Memory B cell (primary cell): ENCODE measurements around the gene DNAH8.

ENCODE experiments used
- ATAC-seq: fragments of 150-1000 bp; cut with Tn5 transposase; 2 replicates; pipeline ENCODE4 v1.10.0; 2021; ENCODE audit warnings: low read depth, mild to moderate bottlenecking, moderate library complexity
- DNase-seq, 2 donors: peaks; one replicate each; pipeline ENCODE4 v3.0.0; 2022; ENCODE audit warnings: low spot score in 2 of 2
- H3K27ac Mint-ChIP-seq: one replicate; pipeline ENCODE4 v1.8.0; 2022; ENCODE audit warnings: mild to moderate bottlenecking, moderate library complexity, mixed read lengths
- H3K27me3 Mint-ChIP-seq: one replicate; pipeline ENCODE4 v1.8.0; 2022; ENCODE audit warnings: mixed read lengths
- H3K36me3 Mint-ChIP-seq: one replicate; pipeline ENCODE4 v1.8.0; 2022; ENCODE audit warnings: mild to moderate bottlenecking, mixed read lengths
- H3K4me1 Mint-ChIP-seq: one replicate; pipeline ENCODE4 v1.8.0; 2022; ENCODE audit warnings: mixed read lengths
- H3K4me3 Mint-ChIP-seq: one replicate; pipeline ENCODE4 v1.8.0; 2022; ENCODE audit warnings: mild to moderate bottlenecking, moderate library complexity, mixed read lengths
- H3K9me3 Mint-ChIP-seq: one replicate; pipeline ENCODE4 v1.8.0; 2022; ENCODE audit warnings: mixed read lengths

Gene DNAH8

DNA sequence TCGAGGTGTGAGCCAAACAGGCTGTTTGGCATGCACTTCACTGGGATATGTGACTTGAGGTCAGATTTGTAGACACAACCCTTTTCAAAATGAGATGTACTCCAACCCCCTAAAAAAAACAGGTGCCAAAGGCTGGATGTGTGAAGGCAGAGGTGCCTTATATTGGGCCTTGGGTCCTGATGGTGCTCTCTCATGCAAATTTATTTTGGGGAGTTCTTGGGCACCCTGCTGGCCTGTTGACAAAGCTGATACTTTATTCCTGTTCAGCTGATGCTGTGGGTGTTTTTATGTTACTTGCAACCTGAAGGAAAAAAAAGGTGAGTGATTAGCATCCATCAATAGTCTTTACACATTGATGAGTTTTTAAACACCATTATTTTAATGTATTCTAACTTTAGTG is 121.5 kb downstream of the DNAH8 start:
- no peak for ATAC-seq
- H3K9me3 Mint-ChIP-seq: no peaks in the 10 kb centered on the region
- H3K27ac Mint-ChIP-seq: no peak overlapping the region
- H3K36me3 Mint-ChIP-seq: no peaks in the 10 kb centered on the region
- no peak overlapping the region for H3K4me3 Mint-ChIP-seq
- H3K4me1 Mint-ChIP-seq: no peaks in the 10 kb centered on the region
- H3K27me3 Mint-ChIP-seq: no peaks in the 10 kb centered on the region
- no peak for DNase-seq

DNA sequence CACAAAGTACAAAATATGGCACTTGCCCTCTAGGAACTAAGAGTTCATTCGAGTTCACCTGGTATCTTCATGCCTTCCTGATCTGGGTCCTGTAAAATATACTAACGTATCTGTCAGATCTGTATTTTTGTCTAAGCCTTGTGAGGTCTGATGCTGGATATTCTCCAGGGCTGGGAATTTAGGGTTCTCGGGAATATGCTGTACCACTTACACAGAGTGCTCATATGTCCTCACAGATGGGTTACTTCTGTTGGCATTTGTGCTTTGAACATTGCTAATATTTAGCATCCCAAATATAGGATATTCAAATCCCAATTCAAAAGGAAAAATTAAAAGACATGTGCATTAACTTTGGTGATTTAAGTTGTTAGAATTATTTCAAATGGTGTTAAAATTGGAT is 122.0 kb downstream of the DNAH8 start:
- Mint-ChIP-seq H3K9me3 (no peaks in the 10 kb centered on the region), H3K27me3 (no peaks in the 10 kb centered on the region), H3K4me1 (no peaks in the 10 kb centered on the region), H3K36me3 (no peaks in the 10 kb centered on the region), H3K27ac (no peak overlapping the region), H3K4me3 (no peak overlapping the region)
- DNase-seq (no peak), ATAC-seq (no peak)

DNA sequence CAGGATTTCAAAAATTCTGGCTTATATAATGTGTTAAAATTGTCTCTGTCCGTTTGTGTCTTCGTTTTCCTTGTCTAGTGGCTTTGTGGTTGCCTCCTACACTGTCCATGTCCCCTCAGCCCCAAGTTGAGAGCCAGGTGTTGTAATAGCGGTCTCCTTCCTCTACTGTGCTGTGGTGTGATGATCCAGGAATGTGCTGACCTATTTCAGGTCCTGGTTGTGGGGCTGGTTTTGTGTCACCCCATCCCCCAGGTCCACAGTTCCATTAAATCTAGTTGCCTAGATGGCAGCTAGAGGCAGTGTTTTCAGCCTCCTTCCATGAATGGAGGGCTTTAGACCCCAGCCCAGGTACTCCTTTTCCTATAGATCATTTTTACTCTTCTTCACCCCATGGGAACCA is 128.7 kb downstream of the DNAH8 start:
- no peaks in the 10 kb centered on the region for H3K27me3 Mint-ChIP-seq

DNA sequence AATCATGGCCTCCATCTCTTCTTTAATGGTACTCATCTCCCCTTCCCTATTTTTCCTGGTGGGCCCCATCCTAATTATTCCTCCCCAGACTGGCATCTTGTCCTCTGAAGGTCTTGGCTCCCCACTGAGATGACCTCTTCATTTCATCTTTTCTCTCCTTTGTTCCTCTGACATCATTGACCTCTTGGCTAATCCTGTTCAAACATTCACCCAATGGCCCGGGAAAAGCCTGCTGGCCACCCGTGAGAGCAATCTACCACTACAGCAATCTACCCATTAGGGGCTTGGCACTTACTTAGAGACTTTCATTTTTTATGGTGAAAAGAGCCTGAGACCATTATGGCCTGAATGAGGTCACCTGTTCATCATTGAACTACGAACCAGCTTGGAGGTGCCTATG is 130.8 kb downstream of the DNAH8 start:
- no peak for ATAC-seq
- Mint-ChIP-seq H3K4me3 (no peak overlapping the region), H3K27ac (no peak overlapping the region), H3K27me3 (no peaks in the 10 kb centered on the region), H3K36me3 (no peaks in the 10 kb centered on the region), H3K9me3 (no peaks in the 10 kb centered on the region), H3K4me1 (no peaks in the 10 kb centered on the region)
- DNase-seq: no peak

More for the DNA sequence above, 128.7 kb downstream of the DNAH8 start:
- H3K4me1 Mint-ChIP-seq: no peaks in the 10 kb centered on the region
- no peak overlapping the region for H3K4me3 Mint-ChIP-seq
- ATAC-seq (no peak), DNase-seq (no peak)
- no peaks in the 10 kb centered on the region for H3K9me3 Mint-ChIP-seq
- H3K36me3 Mint-ChIP-seq: no peaks in the 10 kb centered on the region
- H3K27ac Mint-ChIP-seq: no peak overlapping the region

DNA sequence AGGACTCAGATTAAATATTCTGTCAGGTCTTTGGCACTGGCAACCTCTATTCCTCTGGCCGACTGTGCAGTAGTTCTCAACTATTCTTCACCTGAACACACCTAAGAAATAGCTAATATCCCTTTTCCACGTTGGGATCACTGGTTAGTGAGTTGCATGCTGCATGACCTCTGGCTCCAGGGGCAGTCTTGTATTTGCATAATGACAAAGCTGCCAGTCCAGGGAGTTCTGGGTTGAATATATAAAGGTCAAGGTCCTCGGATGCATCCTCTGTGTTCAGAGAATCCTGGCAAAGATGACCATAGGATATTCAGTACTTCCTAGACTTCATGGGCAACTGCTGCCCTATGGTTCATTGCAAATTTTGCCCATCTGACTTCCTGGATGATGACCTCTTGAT is 131.2 kb downstream of the DNAH8 start:
- ATAC-seq (no peak), DNase-seq (no peak)
- Mint-ChIP-seq H3K27ac (no peak overlapping the region), H3K9me3 (no peaks in the 10 kb centered on the region), H3K4me3 (no peak overlapping the region), H3K36me3 (no peaks in the 10 kb centered on the region), H3K4me1 (no peaks in the 10 kb centered on the region), H3K27me3 (no peaks in the 10 kb centered on the region)

DNA sequence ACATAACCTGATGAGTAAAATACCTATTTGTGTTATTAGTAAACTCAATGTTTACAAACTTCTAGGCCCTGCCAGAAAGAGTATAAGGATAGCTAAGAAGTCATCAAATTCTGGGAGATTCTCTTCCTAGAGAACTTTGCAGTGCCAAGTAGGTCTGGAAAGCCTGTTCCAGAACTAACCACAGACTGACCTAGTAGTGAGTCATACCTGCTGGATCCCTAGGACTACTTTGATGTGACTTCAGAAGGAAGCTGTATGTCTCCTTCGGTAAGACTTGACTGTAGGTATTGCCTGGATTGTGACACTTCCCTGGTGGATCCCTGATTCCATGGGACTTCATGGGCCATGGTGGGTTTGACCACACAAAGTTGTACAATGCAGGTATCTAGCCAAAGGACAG is 131.7 kb downstream of the DNAH8 start:
- DNase-seq: no peak
- no peak overlapping the region for H3K27ac Mint-ChIP-seq
- ATAC-seq: no peak

DNA sequence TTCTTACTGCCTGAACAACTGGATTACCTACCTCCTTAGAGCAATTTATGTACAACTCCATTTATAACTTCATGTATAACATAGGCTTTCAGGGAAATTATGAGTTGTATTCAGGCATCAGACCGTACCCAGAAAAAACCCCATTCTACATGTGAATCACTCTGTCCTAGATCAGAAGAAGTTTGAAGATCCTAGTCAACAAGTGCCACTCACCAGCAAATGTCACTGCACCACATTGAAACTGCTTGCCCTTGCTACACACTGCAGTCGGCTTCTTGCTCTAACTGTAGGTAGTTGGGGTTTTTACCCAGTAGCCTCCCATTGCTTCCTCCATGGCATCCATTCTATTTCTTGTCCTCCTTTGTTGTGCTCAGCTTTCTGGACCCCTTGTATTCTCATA is 132.4 kb downstream of the DNAH8 start:
- no peak overlapping the region for H3K4me3 Mint-ChIP-seq
- no peak overlapping the region for H3K27ac Mint-ChIP-seq
- ATAC-seq (no peak), DNase-seq (no peak)
- peaks cover 1% of the 10 kb centered on the region for H3K27me3 Mint-ChIP-seq
- no peaks in the 10 kb centered on the region for H3K4me1 Mint-ChIP-seq
- no peaks in the 10 kb centered on the region for H3K36me3 Mint-ChIP-seq
- no peaks in the 10 kb centered on the region for H3K9me3 Mint-ChIP-seq

More for the DNA sequence above, 131.7 kb downstream of the DNAH8 start:
- Mint-ChIP-seq H3K4me3 (no peak overlapping the region), H3K36me3 (no peaks in the 10 kb centered on the region), H3K4me1 (no peaks in the 10 kb centered on the region), H3K9me3 (no peaks in the 10 kb centered on the region), H3K27me3 (no peaks in the 10 kb centered on the region)

DNA sequence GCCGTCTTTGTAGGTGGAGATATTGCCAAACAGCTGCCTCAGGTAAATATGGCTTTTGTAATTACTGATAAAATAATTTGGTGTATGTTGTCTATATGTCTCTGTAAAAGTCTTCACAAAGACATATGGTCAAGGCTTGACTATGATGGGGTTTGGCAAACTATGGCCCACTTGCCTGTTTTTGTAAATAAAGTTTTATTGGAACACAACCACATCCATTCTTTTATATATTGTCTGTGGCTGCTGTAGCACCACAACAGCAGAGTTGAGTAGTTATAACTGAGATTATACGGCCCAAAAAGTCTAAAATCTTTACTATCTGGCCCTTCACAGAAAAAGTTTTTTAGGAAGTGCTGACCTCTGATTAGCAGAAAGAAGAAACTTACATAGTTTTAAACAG is 133.6 kb downstream of the DNAH8 start:
- H3K27ac Mint-ChIP-seq: no peak overlapping the region
- H3K4me3 Mint-ChIP-seq: no peak overlapping the region
- no peak for ATAC-seq
- H3K27me3 Mint-ChIP-seq: peaks cover 1% of the 10 kb centered on the region
- no peaks in the 10 kb centered on the region for H3K36me3 Mint-ChIP-seq
- H3K4me1 Mint-ChIP-seq: no peaks in the 10 kb centered on the region
- H3K9me3 Mint-ChIP-seq: no peaks in the 10 kb centered on the region
- no peak for DNase-seq

DNA sequence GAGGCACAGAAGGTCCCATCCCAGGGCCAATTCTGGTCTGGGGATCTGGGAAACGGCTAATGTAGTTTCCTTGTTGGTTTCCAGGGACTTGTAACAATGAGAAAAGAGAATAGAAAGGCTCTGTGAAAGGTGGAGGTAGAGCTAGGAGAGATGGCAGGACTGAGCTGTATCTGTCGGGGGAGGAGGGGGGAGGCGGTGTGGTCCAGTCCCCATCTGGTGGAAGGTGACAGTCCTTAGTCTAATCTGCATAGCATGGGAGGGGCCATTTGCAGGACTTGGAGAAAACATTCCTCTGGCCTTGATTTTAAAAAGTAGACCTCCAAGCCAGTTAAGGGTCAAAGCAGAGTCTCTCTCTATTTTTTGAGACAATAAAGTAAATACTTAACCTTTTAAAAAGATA is 137.1 kb downstream of the DNAH8 start:
- DNase-seq (no peak), ATAC-seq (no peak)
- H3K9me3 Mint-ChIP-seq: no peaks in the 10 kb centered on the region
- no peak overlapping the region for H3K4me3 Mint-ChIP-seq
- H3K27me3 Mint-ChIP-seq: peaks cover 1% of the 10 kb centered on the region
- H3K4me1 Mint-ChIP-seq: no peaks in the 10 kb centered on the region
- no peak overlapping the region for H3K27ac Mint-ChIP-seq
- no peaks in the 10 kb centered on the region for H3K36me3 Mint-ChIP-seq

DNA sequence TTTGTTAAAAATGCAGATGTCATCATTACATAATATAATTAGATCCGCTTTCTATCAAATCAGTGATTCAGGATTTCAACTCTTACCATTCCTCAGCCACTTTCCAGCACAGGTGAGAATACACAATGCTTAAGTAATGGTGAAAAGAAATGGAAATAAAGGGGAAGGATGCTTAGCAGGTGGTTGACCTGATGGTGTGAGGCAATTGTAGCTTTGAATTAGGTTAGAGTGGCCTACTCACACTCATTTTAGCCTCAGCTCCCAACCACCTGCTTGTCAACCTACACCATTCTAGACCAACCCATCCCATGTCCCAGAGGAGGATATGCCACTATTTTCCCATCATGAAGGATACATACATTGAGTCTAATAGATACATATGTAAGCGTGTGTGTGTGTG is 138.1 kb downstream of the DNAH8 start:
- Mint-ChIP-seq H3K4me1 (no peaks in the 10 kb centered on the region), H3K9me3 (no peaks in the 10 kb centered on the region), H3K36me3 (no peaks in the 10 kb centered on the region), H3K27me3 (peaks cover 1% of the 10 kb centered on the region), H3K4me3 (no peak overlapping the region), H3K27ac (no peak overlapping the region)
- ATAC-seq: no peak
- DNase-seq: no peak

DNA sequence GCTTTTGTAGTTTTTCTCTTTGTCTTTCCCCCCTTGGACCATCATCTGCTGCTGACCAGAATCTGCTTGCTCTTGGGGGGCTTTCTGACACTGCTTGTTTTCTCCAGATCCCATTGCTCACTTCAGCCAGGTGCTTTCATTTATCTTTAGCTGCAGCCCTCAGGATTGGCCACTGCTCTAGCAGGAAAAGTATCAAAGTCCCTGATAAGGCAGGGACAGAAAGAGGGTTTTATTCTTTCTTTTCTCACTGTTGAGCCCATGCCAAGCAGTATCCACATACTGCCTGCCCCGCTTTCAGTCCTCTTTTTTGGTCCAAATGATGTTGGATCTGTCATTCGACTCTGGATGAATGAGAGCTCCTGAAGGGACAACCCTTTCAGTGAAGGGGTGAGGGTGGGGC is 141.4 kb downstream of the DNAH8 start:
- DNase-seq: no peak
- Mint-ChIP-seq H3K36me3 (no peaks in the 10 kb centered on the region), H3K27me3 (peaks cover 1% of the 10 kb centered on the region), H3K4me1 (no peaks in the 10 kb centered on the region), H3K9me3 (no peaks in the 10 kb centered on the region), H3K27ac (no peak overlapping the region), H3K4me3 (no peak overlapping the region)
- ATAC-seq: no peak

DNA sequence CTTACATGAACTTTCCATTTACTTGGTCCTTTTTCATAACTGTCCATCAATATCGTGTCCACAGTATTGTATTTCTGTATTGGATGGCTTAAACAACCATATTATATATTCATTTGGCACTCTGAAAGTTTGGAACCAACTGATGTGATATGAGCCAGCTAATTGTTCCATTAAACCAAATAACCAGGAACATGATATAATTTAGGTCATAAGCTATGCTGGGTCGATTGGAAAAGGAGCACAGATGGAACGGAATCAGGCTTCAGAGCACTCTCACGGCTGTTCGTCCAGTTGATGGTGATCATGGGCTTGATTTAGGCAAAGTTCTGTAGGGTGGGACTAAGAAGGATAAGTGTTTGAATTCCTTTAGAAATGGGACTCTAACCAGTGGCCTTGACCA is 142.7 kb downstream of the DNAH8 start:
- H3K27ac Mint-ChIP-seq: no peak overlapping the region
- no peaks in the 10 kb centered on the region for H3K9me3 Mint-ChIP-seq
- H3K36me3 Mint-ChIP-seq: no peaks in the 10 kb centered on the region
- no peak for ATAC-seq
- DNase-seq: no peak
- H3K4me1 Mint-ChIP-seq: no peaks in the 10 kb centered on the region
- H3K27me3 Mint-ChIP-seq: no peaks in the 10 kb centered on the region
- no peak overlapping the region for H3K4me3 Mint-ChIP-seq

DNA sequence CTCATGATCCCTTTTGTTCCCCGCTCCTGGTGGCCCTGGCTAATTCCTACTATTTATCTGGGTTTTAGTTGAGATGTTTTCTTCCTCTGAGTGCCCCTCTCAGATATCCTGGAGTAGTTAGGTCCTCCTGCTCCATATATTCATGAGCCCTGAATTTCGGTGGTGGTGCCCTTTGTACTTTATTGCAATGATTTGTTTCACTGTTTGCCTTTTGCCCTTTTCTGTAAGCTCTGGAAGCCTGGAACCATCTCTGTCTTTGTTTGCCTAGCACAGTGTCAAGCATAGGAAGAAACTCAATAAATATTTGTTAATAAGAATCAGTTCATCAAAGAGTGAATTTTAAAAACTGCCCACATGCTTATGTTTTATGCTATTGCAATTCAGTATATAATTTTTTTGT is 144.9 kb downstream of the DNAH8 start:
- DNase-seq (no peak), ATAC-seq (no peak)
- Mint-ChIP-seq H3K4me1 (no peaks in the 10 kb centered on the region), H3K9me3 (peaks cover 1% of the 10 kb centered on the region), H3K27me3 (peaks cover 1% of the 10 kb centered on the region), H3K4me3 (no peak overlapping the region), H3K27ac (no peak overlapping the region), H3K36me3 (no peaks in the 10 kb centered on the region)

DNA sequence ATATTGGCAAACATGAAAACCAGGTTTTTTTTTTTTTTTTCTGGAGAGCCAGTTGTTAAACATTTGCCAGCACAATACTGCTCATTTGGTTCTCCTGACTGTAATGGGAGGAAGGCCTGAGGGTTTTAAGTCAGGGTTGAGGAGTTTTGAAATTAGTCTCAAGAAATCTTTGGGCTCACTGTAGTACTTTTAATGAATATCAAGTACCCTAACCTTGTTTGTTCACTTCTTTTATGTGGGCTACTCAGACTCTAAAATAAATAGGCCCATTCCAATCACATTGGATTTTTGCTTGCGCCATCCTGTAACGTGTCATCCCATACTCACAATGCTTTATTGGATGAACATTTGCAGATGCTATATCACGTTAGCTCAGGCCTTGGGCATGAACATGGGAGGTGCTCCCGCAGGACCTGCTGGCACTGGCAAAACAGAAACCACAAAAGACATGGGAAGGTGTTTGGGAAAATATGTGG is 146.9 kb downstream of the DNAH8 start:
- no peaks in the 10 kb centered on the region for H3K36me3 Mint-ChIP-seq
- no peaks in the 10 kb centered on the region for H3K4me1 Mint-ChIP-seq

DNA sequence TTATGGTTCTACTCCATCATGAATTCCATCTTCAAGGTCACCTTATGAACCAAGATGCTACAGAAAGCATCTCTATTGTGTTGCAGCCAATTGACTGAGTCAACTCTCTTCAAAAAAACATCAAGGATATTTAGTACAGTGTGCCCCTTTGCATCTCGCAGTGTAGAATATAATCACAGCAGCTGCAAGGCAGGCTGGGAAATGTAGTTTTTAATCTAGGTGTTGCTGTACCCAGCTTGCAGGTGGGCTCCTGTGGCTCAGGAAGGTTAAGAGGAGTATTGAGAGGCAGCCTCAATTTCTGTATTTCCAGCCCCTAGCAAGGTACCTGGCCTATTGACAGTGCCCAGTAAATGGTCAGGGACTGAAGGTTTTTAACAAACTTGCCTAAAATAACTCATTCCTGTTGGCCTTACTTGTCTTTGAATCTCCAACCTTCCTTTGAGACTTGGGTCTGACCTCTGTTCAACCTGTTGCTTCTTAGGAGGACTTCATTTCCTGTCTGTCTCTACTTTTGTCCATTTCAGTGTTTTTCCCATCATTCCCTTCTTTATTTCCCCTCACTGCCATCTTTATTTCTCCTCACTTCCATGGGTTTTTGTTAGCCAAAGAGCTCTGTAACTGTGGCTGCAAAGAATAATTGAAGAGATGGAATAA is 150.5 kb downstream of the DNAH8 start:
- Mint-ChIP-seq H3K4me3 (no peak overlapping the region), H3K36me3 (no peaks in the 10 kb centered on the region), H3K9me3 (peaks cover 1% of the 10 kb centered on the region), H3K27me3 (peaks cover 1% of the 10 kb centered on the region), H3K4me1 (no peaks in the 10 kb centered on the region), H3K27ac (no peak overlapping the region)
- DNase-seq (no peak), ATAC-seq (no peak)

More for the DNA sequence above, 146.9 kb downstream of the DNAH8 start:
- ATAC-seq: no peak
- no peak overlapping the region for H3K4me3 Mint-ChIP-seq
- H3K9me3 Mint-ChIP-seq: peaks cover 1% of the 10 kb centered on the region
- H3K27ac Mint-ChIP-seq: no peak overlapping the region
- peaks cover 1% of the 10 kb centered on the region for H3K27me3 Mint-ChIP-seq
- no peak for DNase-seq
